AG04449 (cell line): ENCODE results near the gene ATP6V0A1.

Source experiments
- CTCF ChIA-PET: fragments of 350-600 bp; formaldehyde crosslinking; extraction: SDS; loops from one replicate; lab custom pipeline; 2021; ENCODE audit warnings: antibody characterized with exemption; lab: Yijun Ruan, JAX
- POLR2A ChIA-PET: fragments of 400-600, 350-600 bp; formaldehyde crosslinking; extraction: SDS; loops from one replicate; lab custom pipeline; 2020; ENCODE audit warnings: antibody characterized with exemption, inconsistent platforms; lab: Yijun Ruan, JAX
- DNase-seq: peaks from one replicate; pipeline ENCODE4 v3.0.0-alpha.2; 2010; ENCODE audit warnings: low read depth, low spot score
- H3K4me3 ChIP-seq: 2 replicates; pipeline ENCODE4 v1.5.1; 2011; ENCODE audit warnings: low read depth, mild to moderate bottlenecking, control low read depth, low read length
- TF ChIP-seq, protein P1 (sequence below): IDR thresholded peaks from one replicate; pipeline ENCODE4 v1.5.1; 2011; ENCODE audit warnings: mild to moderate bottlenecking, moderate library complexity, low read length, control low read depth, inconsistent platforms; ENCODE audit not compliant: insufficient read depth; ENCODE audit errors: missing control alignments

The ATP6V0A1 gene

DNA sequence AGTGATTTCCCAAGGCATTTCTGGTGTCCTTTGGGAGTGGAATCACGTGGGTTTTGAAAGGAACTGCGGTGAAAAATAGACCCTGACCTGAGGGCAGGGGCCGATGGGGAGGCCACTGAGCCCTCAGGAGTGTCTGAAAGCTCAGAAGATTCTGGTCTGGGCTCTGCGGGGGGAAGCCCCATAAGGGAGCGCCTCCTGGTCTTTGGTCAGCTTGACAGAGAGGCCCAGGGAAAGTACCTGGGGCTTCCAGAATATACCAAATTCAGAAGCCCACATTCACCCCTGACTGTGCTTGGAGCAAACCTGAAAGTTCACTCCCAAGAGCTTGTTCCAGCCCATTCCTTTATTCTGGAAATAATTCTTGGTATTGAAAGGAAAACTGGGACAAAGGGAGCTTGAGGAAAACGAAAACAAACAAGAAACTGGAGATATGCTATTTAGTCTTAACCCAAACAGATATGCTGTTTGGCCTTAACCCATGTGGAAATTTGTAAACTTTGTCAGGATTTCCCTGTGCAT, 54.1 kb downstream of the ATP6V0A1 start:
- ChIA-PET POLR2A (no interaction called here), CTCF (interaction anchor here (0.9 to 1.6 kb wide), 5 partner anchors 13 to 201 kb away, joined by 3 to 4 read pairs (median 4); no protein-coding TSS in a partner anchor)
- DNase-seq = no peak
- no peak overlapping the region for H3K4me3 ChIP-seq
- TF ChIP-seq, protein P1, sequence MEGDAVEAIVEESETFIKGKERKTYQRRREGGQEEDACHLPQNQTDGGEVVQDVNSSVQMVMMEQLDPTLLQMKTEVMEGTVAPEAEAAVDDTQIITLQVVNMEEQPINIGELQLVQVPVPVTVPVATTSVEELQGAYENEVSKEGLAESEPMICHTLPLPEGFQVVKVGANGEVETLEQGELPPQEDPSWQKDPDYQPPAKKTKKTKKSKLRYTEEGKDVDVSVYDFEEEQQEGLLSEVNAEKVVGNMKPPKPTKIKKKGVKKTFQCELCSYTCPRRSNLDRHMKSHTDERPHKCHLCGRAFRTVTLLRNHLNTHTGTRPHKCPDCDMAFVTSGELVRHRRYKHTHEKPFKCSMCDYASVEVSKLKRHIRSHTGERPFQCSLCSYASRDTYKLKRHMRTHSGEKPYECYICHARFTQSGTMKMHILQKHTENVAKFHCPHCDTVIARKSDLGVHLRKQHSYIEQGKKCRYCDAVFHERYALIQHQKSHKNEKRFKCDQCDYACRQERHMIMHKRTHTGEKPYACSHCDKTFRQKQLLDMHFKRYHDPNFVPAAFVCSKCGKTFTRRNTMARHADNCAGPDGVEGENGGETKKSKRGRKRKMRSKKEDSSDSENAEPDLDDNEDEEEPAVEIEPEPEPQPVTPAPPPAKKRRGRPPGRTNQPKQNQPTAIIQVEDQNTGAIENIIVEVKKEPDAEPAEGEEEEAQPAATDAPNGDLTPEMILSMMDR = no peak

DNA sequence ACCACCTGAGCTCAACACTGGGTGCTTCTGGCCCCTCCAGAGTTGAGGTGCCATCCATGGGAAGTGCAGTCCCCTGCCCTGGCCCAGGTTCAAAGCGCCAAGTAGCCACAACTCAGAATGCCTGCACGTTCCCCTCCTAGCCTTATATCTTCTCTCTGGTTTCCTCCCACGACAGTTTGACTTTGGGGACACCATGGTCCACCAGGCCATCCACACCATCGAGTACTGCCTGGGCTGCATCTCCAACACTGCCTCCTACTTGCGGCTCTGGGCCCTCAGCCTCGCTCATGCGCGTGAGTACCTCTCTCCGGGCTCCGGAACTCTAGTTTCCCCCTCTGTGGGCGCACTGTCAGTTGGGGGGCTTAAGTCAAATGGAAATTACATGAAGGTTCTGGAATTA, 55.0 kb downstream of the ATP6V0A1 start:
- H3K4me3 ChIP-seq = no peak overlapping the region
- TF ChIP-seq, protein P1 = no peak
- DNase-seq = no peak
- CTCF ChIA-PET = interaction anchor here (0.8 to 7.7 kb wide), 8 partner anchors 14 to 203 kb away, joined by 3 to 83 read pairs (median 4); no protein-coding TSS in a partner anchor
- POLR2A ChIA-PET = interaction anchor here (1.5 to 1.7 kb wide), 2 partner anchors 94 to 202 kb away, joined by 3 to 6 read pairs; no protein-coding TSS in a partner anchor

DNA sequence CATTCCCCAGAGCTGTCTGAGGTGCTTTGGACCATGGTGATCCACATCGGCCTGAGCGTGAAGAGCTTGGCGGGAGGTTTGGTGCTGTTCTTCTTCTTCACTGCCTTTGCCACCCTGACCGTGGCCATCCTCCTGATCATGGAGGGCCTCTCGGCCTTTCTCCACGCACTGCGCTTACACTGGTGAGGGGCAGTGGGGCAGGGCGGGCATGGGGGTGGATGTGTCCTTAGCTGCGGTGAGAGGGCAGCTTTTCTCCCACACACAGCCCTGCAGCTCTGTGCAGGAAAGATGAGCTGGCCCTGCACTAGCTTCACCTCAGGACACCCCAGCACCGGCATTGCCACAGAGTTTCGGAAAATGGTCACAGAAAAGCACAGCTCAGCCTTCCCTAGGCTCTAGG, 55.6 kb downstream of the ATP6V0A1 start:
- POLR2A ChIA-PET = interaction anchor here (0.5 to 1.7 kb wide), 4 partner anchors 26 to 203 kb away, joined by 3 to 6 read pairs (median 4); partner anchors contain the start of gene STAT3

DNA sequence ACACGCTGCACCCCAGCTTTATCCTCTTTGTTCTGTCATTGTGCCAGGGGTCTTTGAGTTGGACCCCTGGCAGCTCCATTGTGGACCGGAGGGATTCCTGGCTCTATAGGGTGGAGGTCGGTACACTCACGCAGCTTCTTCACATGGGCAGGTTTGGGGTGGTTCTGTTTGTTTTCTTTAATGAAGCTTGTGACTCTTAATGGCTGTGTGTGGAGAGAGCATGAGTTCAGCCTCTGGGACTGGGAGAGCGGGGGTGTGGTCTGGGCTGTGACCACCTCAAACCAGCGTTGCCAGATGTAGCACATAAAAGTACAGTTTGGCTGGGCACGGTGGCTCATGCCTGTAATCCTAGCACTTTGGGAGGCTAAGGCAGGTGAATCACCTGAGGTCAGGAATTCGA, 56.2 kb downstream of the ATP6V0A1 start:
- ChIA-PET POLR2A (interaction anchor here (0.5 to 1.7 kb wide), 5 partner anchors 26 to 319 kb away, joined by 3 to 6 read pairs (median 3); partner anchors contain the start of gene STAT3), CTCF (interaction anchor here (0.8 to 7.7 kb wide), 11 partner anchors 8 to 205 kb away, joined by 3 to 83 read pairs (median 4); no protein-coding TSS in a partner anchor)
- DNase-seq = no peak
- TF ChIP-seq, protein P1 = no peak
- H3K4me3 ChIP-seq = no peak overlapping the region

More for the DNA sequence above, 55.6 kb downstream of the ATP6V0A1 start:
- H3K4me3 ChIP-seq = no peak overlapping the region
- DNase-seq = no peak
- TF ChIP-seq, protein P1 = no peak
- CTCF ChIA-PET = interaction anchor here (0.8 to 7.7 kb wide), 11 partner anchors 8 to 204 kb away, joined by 3 to 83 read pairs (median 4); no protein-coding TSS in a partner anchor

DNA sequence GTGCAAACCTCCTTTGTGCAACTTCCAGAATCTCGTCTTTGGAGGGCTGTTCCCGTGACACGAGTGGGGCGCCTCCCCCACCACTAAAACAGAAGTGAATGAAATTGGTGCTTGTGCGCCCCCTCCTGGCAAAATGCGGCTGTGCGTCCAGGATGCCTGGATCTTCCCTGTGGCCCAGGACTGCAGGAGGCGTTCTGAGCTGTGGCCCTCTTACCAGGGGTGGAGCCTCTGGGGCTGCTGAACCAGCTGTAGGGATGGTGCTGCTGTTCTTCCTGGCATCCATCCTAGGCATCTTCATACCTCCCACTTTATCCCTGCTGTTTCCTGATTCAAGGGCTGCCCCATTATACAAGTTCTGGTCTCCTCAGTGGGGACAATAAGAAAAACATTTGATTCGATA, 58.8 kb downstream of the ATP6V0A1 start:
- peak; percentile 76 for DNase-seq
- no peak overlapping the region for H3K4me3 ChIP-seq
- ChIA-PET CTCF (interaction anchor here (0.5 to 7.7 kb wide), 46 partner anchors 9 to 449 kb away, joined by 3 to 83 read pairs (median 5); partner anchors contain the start of genes CAVIN1 and STAT3), POLR2A (interaction anchor here (0.5 to 4.9 kb wide), 5 partner anchors 10 to 236 kb away, joined by 3 to 121 read pairs (median 7); partner anchors contain the start of genes CAVIN1 and STAT3)
- TF ChIP-seq, protein P1 = peak; percentile 96

DNA sequence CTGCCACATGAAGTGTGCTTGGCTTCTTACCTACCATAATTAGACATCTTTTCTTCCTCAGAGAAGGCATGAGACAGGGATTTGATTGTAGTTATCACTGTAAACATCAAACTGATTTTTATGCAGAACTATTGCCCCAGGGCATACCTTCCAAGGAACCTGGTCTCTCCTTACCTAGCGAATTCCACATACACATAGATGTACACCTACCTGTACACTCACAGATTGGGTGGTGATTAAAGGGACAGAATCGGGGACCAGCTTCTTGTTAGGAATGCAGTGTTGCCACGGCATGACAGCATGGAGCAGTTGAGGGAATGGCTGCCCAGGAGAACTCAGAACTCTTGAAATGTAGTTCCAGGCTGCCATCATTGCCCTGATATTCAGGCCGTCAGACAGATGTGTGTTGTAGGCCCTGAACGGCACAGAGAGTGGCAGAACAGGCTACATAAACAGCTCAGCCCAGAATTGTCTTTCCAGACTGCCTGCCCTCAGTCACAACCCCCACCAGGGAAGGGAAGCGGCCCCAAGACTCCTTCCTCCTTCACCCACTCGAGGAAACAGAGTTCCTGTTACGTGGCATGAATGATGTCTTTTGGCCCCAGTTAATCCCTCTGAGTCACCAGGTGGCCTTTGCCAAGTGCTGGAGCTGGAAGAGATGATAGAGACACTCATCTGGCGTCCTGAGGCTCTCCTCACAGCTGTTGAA, 59.5 kb downstream of the ATP6V0A1 start:
- ChIA-PET POLR2A (interaction anchor here (0.8 to 4.9 kb wide), 7 partner anchors 9 to 206 kb away, joined by 3 to 121 read pairs (median 7); partner anchors contain the start of genes CAVIN1, NAGLU and STAT3), CTCF (interaction anchor here (0.5 to 7.7 kb wide), 48 partner anchors 8 to 450 kb away, joined by 3 to 83 read pairs (median 4); partner anchors contain the start of genes CAVIN1 and STAT3)
- DNase-seq = peak; percentile 86
- no peak overlapping the region for H3K4me3 ChIP-seq
- TF ChIP-seq, protein P1 = no peak
